GDM1 (cell line): Measurements from ENCODE around the gene CAMSAP1.

Experiments
- DNase-seq: peaks from one replicate; lab custom pipeline; 2025; lab: John Stamatoyannopoulos, UW

Gene CAMSAP1

DNA sequence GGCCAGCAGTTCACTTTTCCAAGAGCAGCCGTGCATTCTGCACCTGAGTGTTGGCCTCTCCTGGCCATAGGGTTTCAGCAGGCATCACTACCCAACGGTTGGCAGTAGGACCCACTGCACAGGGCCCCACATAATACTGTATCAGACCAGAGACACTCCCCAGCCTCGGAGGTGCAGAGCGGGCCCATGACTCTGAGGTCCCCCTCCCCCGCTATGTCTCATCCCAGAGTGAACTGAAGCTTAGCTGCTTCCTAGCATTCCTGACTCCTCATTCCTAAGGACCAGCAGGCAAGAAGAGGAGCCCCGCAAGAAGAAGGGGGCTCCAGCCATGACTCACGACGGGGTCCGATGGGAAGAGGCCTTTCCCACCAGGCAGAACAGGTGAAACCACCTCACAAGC lies 67.2 kb downstream of the CAMSAP1 start:
- no peak for DNase-seq

DNA sequence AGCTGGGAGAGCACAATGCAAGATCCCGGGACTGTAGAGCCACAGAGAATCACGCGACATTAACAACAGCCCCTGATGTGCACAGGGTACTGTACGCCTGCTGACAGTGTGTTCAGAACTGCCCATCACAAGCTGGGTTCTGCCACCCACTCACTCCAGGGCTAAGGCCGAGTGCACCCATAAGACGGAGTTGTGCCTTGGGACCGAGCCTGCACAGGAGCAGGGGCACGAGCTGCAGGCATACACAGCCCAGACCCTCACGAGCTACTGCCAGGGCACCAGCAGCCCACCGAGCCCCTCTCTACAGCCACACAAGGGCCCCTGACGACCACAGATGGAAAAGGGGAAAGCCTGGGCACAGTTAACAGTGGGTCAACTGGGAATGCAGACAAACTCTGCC lies 67.8 kb downstream of the CAMSAP1 start:
- no peak for DNase-seq

DNA sequence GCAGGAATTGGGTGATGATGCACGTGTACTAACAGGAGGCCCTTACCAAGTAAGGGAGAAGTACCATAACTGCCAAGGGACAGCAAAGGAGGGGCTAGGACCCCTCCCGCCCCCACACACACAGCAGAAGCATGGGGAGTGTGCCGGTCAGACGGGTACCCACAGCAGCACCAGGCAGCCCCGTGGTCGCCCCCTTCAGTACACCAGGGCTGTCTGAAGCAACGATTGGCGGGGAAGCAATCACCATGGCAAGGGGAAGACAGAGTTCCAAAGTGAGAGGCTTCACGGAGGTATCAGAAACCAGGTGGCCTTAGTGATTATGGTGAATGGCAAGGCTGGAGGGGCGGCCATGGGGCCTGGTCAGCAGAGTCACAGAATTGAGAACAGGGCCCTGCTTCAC lies 72.2 kb downstream of the CAMSAP1 start:
- DNase-seq, result no peak

DNA sequence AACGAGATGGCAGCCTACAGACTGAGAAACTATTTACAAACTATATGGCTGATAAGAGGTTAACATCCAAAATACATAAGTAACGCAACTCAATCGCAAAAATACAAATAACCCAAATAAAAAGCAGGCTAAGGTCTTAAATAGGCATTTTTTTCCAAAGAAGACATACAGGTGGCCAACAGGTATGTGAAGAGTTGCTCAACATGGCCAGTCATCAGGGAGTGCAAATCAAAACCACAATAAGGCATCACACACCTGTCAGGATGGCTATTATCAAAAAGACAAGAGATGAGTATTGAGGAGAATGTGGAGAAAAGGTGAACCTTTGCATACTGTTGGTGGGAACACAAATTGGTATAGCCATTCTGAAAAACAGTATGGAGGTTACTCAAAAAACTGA lies 73.5 kb downstream of the CAMSAP1 start:
- DNase-seq, result no peak

DNA sequence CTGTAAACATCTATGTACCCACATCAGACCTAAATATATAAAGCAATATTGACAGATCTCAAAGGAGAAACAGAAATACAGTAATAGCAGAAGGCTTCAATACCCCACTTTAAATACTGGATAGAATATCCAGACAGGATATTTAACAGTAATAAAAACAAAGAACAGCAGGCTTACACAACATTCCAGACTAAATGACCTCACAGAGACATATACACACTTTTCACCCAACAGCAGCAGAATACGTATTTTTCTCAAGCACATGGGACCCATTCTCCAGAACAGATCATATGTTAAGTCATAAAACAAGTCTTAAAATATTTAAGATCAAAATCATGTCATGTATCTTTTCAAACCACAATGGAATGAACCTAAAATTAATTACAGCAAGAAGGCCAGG lies 76.8 kb downstream of the CAMSAP1 start:
- no peak for DNase-seq

DNA sequence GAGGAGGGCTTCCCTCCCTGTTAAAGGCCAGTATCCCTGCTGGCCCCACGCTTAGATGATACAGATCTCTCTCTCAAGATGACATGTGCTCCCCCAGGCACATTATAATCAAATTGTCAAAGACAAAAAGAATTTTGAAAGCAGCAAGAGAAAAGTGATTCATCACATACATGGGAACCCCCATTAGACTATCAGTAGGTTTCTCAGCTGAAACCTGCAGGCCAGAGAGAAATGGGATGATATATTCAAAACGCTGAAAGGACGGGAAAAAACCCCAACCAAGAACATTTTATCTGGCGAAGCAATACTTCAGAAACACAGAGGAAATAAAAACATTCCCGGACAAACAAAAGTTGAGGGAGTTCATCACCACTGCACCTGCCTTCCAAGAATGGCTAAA lies 78.7 kb downstream of the CAMSAP1 start:
- no peak for DNase-seq

DNA sequence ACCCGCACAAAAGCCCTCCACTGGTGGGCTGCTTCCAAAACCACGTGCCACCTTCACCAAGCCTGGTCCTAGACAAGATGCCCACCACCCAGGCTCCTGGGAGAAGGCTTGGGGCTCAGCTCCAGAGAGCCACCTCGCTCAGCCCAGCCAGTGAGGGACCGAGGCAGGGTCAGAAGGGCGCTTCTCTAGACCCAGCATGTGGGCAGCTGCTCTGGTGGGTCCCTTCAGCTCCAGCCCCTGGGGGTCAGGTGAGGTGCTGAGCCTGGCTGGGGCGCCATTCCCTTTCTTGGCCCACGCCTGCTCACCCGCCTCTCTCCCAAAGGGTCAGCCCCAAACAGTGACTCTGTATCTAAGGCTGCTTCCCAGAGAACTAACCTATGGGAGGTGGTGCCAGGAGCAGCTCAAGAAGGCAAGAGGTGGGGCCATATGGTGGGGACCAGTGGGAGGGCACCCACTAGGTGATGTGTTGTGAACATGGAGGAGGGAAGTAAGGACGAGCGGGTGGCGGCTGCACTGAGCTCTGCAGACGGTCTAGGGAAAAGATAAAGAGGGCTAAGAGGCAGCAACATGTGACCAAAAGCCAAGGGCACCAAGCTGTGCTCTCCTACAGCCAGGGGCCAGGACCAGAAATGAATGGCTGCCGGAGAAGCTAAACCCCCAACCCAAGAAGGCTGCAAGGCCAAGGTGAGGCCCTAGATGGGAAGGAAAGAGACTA lies 79.3 kb downstream of the CAMSAP1 start:
- DNase-seq, result no peak

DNA sequence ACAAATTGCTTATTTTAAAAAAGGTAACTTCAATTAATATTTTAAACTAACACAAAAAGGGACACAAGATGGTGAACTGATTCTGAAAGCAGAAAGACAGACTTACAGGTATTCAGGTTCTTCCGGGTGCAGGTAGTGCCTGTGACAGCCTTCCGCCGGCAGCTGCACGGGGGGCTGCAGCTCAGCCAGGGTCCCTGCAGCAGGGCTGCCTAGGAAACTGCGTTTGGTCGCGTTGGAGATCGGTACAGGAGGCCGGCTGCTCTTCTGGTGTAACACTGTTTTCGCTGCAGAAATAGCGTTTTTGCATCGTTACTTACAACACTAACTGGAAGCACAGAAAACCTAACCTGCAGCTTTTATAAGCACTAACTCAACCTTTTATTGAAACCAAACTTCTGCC lies 80.0 kb downstream of the CAMSAP1 start:
- DNase-seq, result no peak

DNA sequence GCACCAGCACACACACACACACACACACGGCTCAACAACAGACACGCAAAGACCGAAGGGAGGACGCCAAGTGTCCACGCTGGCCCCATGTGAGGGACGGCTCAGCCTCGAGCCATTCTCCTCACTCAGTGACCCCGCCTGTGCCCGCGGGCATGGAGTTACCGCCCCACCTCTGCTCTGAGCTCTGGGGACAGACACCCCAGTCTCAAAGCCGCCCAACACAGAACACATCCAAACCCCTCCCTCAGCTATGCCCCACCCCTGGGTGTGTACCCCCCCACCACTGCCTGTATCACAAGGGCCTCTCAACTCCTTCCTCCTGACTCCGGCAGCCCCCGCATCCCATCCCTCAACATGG lies 81.2 kb downstream of the CAMSAP1 start:
- DNase-seq, result no peak

DNA sequence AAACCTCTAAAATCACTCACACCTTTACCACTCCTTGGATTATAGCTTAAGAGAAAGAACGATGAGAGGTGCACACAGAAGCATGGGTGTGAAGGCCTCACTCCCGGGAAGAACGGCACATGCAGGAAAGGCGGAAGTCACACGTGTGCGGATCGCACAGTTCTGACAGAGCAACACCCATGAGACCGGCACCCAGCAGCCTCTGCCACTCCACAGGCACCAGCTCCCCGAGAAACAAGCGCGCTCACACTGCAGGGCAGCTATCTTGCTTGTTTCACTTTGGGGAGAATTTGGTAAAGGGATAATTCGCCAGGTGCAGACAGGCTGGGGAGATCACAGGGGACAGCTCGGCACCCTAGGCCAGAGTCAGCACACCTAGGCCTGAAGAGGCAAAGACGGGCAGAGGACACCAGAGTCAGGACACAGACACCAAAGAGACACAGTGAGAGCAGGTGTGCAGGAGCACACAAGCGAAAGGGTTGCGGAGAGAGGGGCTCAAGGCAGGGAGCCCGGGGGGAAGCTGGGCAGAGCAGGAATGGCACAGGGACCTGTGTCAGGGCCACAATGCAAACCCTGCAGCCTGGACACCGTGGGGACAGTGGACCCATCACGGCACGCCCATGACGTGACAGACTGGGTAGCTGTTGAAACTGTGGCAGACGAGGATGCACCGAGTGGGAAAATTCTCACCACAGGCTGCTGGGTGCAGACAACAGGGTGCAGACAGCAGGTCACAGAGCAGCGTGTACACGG lies 81.7 kb downstream of the CAMSAP1 start:
- DNase-seq, result no peak

DNA sequence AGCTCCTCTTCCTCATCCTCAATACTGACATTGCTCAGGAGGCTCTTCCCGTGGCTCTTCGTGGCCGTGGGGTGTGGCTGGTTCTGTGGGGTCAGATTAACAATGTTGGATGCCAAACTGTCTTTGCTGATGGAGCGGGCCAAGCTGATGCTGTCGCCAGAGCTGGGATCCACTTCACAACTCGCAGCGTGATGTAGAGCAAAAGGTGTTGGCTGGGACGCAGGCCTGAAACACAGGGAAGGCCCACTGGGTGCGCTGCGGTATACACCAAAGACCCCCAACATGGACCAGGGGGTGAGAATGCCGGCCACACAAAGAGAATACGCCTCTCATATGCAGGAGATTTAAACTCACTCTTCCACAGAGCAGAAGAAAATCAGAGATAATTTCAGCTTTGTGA lies 84.3 kb downstream of the CAMSAP1 start:
- no peak for DNase-seq

DNA sequence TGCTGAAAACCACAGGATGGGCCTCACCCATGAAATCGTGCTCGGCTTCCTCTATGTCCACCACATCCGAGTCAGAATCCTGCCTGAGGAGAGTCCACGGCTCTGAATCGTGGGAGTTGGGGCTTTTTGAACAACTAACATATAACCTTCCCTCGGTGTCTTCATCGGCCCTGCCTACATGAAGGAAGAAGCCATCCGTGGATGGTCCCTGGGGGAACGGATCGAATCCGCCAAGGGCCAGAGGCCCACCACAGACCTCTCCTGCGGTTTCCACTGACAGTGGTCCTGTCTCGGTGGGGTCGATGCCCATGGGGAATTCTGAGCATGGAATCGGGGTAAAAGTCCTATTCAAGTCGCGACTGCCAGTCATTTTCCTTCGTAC lies 85.0 kb downstream of the CAMSAP1 start:
- DNase-seq, result no peak

DNA sequence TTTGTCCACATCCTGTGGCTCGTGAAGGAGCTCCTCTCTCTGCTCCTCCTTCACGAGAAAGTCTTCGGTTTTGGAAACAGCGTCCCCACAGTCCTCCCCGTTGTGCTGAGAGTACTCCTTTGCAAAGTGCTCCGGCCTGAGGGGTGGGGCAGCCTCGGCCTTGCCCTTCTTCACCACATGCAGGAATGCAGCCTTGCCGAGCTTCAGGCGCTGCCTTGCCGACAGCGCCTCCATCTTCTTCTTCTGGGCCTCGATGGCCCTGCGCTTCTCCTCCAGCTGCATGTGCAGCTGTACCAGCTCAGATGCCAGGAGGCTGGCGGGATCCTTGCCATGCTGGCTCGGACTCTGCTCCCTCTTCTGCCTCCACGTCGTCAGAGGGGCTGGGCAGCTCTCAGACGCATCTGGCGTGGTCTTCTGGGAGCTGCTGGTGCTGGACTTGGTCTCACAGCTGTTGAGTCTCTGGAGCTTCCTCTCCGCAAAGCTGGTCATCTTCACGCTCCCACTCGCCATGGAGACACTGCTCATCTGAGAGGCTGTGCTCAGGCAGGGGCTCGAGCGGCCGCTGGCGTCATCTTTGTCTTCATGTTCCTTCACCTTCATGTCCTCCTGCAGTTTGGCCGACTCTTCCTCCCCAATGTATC lies 85.5 kb downstream of the CAMSAP1 start:
- DNase-seq, result no peak

DNA sequence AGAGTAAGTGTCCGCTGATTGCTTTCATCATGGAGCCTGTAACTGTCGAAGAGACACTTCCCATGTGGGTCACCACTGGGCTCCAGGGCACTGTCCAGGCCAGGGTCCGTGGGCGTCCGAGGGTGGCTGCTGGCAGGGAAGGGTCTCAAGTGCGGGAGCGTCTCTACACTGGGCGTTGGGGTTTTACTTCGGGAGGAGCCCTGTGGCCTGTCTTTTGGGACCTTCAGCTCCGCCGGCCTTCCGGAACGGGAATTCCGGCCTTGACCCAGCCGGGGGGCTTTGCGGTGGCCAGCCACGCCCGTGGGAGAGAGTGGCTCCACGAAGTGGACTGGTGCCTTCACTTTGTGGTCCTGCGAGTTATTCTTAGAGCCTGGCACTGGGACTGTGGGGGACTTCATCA lies 86.2 kb downstream of the CAMSAP1 start:
- no peak for DNase-seq

DNA sequence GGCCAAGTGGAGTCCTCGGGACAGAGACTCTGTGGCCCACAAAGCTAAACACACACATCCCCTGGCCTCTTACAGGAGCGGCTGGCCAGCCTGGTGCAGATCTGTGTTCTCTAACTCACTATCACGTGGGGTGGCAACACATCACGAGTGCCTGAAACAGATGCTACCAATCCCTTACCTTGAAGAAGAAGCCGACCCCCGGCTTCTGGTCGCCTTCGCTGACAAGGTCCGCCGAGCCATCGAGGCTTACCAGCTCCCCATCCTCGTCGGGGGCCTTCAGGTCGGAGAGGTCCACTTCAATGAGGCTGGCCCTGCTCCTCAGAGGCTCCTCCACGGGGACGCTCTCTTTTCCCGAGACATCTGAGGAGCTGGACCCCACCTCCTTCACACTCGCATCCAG lies 86.7 kb downstream of the CAMSAP1 start:
- DNase-seq, result no peak

DNA sequence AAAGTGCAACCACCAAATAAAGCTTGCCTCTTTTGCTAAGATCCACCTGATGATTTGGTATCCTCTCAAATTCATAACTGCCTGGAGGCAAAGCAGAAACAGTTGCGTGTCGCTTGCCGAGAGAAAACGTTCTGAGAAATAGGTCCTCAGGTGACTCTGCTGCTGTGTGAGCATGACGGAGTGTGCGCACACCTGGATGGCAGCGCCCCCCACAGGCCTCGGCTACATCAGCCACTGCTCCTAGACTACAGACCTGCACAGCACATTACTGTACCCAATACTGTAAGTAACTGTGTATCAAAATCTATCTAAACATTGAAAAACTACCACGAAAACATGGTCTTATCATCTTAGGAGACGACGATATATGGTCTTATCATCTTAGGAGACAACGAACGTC lies 87.4 kb downstream of the CAMSAP1 start:
- DNase-seq, result no peak

DNA sequence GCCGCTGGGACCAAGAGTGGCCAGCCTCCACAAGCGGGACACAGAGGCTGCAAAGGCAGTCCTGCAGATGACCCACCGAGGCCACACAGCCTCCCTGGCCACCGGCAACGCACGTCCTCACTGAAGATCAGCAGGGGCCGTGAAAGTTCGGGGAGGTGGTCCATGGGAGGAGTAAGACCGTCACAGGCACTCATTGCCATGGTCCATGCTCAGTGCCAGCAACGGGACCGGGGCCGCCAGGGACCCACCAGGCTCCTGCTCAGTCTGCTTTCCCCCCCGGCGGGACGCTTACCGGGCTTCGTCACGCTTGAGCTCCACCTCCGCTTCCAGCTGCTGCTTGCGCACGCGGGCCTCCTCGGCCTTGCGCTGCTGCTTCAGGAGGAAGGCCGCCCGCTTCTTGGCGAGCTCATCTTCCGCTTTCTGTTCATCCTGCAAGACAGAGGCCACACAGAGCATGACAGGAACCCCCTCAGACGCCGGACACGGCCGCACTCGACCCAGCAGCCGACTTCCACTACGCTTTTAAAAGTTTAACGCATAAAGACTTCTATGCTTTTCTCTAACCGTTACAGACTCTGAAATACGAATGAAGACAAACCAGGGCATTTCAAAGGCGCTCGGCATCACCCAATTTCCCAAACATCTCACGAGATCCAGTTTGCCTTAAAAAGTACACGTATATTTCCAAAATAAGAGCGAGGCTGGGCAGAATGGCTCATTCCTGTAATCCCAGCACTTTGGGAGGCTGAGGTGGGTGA lies 88.4 kb downstream of the CAMSAP1 start:
- no peak for DNase-seq

DNA sequence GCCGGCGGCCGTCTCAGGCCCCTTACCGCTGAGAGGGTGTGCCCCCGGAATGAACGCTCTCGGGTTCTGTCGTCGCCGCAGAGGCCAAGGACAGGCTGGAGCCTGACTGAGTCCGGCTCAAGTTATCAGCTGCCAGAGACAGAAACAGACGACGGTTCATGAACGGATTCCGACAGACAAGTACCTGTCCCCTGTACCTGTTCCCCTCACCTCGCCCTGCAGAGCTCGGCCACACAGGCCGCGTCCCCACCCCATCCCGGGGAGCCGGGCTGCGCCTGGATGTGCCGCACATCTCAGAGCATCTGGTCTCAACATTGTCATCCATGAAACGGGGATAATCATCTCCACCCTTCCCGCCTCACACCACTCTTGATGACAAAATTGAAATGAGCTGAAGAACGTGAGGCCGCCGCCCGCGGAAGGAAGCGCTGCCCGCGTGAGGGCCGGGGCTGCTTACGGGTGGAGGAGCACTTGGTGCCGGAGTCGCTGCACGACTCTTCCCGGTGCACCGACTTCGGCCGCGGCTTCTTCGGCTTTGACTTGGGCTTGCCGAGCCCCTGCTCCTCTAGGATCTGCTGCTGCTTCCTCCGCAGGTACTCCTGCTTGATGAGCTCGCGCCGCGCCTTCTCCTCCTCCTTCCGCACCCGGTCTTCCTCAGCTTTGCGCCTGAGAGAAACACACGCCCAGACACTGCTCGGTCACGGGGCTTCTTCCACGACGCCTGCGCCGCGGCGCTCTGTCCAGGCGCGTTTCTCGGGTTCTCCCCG lies 89.2 kb downstream of the CAMSAP1 start:
- no peak for DNase-seq

DNA sequence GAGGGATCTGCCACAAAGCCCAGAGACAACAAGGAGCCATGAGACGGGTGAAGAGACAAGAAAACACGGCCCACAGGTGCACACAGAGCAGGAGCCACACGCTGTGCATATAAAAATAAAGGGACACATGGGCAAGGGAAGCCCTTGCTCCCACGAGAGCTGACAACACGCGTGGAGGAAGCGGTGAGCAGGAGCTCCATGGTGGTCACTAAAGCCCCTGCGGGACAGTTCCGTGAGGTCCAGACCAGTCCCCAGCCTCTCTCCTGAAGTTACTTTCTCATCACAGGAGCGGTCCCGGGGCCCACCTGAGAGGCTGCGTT lies 90.7 kb downstream of the CAMSAP1 start:
- no peak for DNase-seq

DNA sequence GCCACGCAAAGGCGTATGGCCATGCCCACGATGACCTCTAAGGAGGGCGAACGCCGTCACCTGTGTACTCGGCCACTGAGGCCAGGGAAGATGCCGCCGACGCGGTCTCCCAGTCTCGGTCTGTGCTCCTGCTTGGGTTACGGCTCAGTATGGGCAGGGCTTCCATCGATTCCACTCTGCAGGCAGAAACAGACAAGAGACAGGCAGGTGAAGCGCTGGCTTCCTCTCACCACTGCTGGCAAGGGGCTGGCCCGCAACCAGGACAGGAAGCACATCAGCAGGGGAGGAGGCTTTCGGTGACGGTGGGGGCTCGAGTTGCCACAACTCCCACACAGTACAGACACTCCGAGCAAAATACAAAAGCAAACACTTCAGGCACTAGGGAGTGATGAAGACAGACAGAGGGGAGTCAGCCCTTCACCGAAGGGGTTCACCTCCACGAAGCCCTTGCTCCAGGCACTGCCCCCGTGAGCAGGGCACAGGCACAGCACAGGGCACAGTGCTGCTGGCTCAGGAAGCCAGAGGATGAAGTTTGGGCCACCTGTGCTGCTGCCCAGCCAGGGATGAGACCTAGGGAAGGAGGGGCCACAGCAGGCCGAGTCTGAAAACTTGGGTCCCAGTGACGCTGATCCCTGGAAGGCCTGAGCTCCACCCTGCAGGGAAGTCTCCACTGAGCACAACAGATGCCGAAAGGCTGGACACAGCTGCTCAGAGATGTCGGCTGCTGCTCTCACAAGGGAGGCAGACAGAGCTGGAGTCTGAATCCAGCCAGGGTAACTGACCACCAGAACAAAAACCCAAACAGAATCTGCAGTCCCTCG lies 91.3 kb downstream of the CAMSAP1 start:
- no peak for DNase-seq

DNA sequence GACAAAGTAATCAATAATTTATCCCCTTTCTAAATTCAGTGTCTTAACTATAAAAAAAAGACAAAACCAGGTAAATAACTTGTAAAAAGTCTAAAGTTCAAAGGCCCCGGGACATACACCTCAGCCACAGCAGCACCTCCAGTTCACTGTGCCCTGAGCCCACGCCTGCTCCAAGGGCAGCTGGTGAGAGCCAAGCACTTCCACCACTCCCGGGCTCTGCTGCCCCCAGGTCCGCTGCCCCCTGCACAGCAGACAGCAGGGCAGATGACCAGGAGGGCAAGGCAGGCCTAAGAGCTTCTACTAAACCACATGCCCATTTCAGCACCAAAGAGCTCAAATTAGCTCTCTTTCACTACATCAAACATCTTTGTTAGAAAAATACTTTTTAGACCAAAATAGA lies 91.9 kb downstream of the CAMSAP1 start:
- DNase-seq, result no peak
